Neural cell (in vitro differentiated cells): ENCODE measurements around the gene PDCD5.

Experiments used
- CTCF ChIP-seq: fragments of 450-650 bp; IDR thresholded peaks from 2 replicates; pipeline ENCODE4 v1.5.1; 2014; ENCODE audit warnings: antibody characterized with exemption, mild to moderate bottlenecking, moderate library complexity; ENCODE audit not compliant: poor library complexity, severe bottlenecking
- EP300 ChIP-seq: fragments of 450-650 bp; conservative IDR thresholded peaks from 2 replicates; pipeline ENCODE4 v1.6.1; 2014; ENCODE audit warnings: antibody characterized with exemption, mild to moderate bottlenecking, moderate library complexity; ENCODE audit not compliant: poor library complexity, severe bottlenecking
- EZH2 ChIP-seq: fragments of 200-600, 300-800 bp; shearing (Covaris generic), sonication (generic); IDR thresholded peaks from 2 replicates; pipeline ENCODE4 v1.6.1; 2014; ENCODE audit warnings: antibody characterized with exemption, low read length, borderline replicate concordance, mild to moderate bottlenecking; ENCODE audit not compliant: insufficient read depth, poor library complexity, severe bottlenecking
- MXI1 ChIP-seq: fragments of 450-650 bp; conservative IDR thresholded peaks from 2 replicates; pipeline ENCODE4 v1.6.1; 2014; ENCODE audit warnings: antibody characterized with exemption, mild to moderate bottlenecking; ENCODE audit not compliant: poor library complexity, severe bottlenecking
- POLR2AphosphoS5 ChIP-seq: IDR thresholded peaks from 2 replicates; pipeline ENCODE4 v1.6.1; 2012
- RAD21 ChIP-seq: fragments of 450-650 bp; conservative IDR thresholded peaks from 2 replicates; pipeline ENCODE4 v1.6.1; 2014; ENCODE audit warnings: antibody characterized with exemption, mild to moderate bottlenecking, moderate library complexity
- REST ChIP-seq: IDR thresholded peaks from 2 replicates; pipeline ENCODE4 v1.6.1; 2012; ENCODE audit warnings: borderline replicate concordance
- SMC3 ChIP-seq: fragments of 450-650 bp; conservative IDR thresholded peaks from 2 replicates; pipeline ENCODE4 v1.6.1; 2014; ENCODE audit warnings: antibody characterized with exemption, mild to moderate bottlenecking, moderate library complexity; ENCODE audit not compliant: poor library complexity
- TAF1 ChIP-seq: IDR thresholded peaks from 2 replicates; pipeline ENCODE4 v1.6.1; 2012; ENCODE audit warnings: low read depth

DNA sequence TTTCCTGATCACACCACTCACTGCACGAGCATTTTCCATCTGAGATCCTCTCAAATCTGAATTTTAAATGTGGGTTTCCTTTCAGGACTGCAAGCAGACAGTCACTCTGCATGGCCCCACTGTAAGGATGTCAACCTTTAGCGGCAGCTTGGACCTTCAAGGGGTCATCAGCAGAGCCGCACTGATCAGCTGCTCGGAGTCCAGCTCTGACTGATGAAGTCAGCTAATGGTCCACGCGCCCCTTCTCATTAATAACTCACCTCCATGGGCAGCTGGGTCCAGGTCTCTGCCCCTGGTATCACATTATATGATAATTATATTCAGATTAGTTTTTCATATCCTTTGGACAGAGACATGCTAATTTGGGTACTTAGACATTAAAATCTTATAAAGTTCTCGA, 36.1 kb upstream of the PDCD5 start:
- TF ChIP-seq CTCF, result no peak
- no peak for TF ChIP-seq REST
- TF ChIP-seq POLR2AphosphoS5, result no peak
- TF ChIP-seq RAD21, result no peak
- TF ChIP-seq TAF1, result no peak
- TF ChIP-seq MXI1, result no peak
- TF ChIP-seq SMC3, result no peak
- TF ChIP-seq EZH2, result no peak
- no peak for TF ChIP-seq EP300
